Thoracic aorta endothelial cell (primary cell): ENCODE data around the gene POLRMT. TPM values are rescaled to one million over a fixed set of nuclear protein-coding genes. Genes with fewer than 3 reads are reported as not detected.

ENCODE experiments used
- total RNA-seq: library from RNA; depleted of rRNA; stranded (reverse); fragments of >200 nt; gene quantifications from 2 replicates; pipeline ENCODE4 v1.2.3, GENCODE V29; 2012

Gene POLRMT
- total RNA-seq, result 33.2 and 37.4 TPM in 2 replicates

DNA sequence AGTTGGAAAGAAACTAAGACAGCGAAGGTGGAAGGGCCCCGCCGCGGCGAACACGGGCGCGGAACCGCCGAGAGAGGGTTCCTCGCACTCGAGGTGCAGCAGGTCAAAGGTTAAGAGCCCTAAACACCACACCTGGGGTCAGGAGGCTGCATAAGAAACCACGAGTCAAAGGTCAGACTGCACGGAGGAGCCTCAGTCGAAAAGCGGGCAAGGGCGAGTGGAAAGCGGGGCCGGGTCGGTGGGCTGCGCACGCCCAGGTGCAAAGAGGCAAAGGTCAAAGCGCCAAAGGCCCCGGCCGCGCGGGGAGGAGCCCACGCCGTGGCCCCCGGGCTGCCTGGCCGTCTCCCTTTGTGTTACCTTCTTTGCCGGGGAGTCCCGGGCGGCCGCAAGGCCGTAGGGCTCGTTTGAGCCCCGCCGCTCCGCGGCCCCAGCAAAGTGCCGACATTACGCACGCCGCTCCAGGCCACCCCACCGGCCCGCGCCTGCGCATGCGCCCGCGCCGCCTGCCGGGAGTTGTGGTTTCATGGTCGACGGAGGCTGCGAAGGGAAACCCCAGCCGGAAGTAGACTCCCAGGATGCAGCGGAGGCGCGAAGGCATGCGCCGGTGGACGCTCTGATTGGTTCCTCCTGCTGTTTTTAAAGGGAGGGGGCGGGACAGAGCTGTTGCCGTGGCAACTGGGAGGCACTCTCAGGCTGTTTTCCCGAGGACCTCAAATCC lies at the start of gene POLRMT:
Gene POLRMT, minus strand, starts transcription at position 470 of the 718 bp plus-strand sequence. Its CDS starts 25 bp downstream, at position 445.

DNA sequence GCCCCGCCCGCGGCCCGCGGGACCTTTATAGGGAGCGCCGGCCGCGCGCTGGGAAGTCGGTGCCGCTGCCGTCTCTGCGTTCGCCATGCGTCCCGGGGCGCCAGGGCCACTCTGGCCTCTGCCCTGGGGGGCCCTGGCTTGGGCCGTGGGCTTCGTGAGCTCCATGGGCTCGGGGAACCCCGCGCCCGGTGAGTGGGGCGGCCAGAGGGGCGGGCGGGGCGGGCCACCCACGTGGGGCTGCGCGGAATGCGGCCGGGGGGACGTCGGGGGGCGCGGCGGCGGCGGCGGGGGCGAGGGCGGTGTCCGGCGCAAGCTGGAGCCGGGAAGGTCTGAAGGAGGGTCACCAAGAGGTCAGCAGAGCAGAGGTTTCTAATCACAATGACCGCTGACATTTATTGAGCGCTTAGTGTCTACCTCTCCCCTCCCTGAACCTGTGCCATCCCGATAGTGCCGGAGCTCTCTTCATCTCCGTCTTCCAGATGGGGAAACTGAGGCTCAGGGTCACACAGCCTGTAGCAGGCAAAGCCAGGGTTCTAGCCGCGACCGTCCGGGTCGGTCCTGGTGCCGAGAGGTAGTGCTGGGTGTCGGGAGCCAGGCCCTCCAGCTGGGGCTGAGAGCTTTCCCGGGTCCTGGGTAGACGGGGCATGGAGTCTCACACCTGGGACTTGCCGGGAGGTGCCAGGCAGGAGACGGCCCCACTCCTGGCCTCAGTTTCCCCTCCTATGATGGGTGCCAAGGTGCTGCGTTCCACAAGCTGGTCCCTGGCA lies 43.2 kb upstream of the POLRMT start, which contains the start of gene FSTL3:
Gene FSTL3, plus strand, starts transcription at position 54 of the 767 bp plus-strand sequence. Its CDS starts 32 bp downstream, at position 86.

DNA sequence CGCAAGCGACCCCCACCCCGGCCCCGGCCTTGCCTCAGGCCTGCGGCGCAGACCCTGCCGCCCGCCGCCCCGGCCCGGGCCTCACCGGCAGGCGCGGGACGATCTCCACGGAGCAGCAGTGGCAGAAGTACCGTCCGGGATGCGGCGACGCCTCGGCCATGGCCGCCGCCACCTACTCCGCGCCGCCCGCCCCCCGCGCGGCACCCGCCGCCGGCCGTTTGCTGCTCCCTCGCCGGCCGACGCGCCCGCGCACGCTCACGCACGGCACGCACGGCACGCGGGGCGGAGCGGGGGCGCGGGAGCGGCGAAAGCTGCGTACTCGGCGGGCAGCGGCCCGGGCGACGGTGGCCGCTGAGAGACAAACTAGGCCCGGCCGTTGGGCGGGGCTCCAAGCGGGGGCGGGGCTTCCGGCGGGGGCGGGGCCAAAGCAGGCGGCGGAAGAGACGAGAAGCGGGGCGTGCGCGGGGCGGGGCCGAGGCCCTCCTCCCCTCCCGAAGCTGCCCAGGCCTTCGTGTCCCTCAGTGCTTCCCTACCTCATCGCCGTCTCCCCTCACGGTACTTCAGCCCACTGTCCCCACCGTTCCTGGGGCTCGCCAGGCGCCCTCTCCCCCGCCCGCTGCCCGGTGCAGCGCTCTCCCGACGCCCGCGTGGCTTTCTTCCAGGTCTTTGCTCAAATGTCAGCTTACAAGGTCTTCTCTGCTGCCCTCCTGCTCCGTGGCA lies 29.8 kb upstream of the POLRMT start, which contains the start of gene RNF126:
Gene RNF126, minus strand, starts transcription at position 253 of the 720 bp plus-strand sequence. Its CDS starts 93 bp downstream, at position 160.

DNA sequence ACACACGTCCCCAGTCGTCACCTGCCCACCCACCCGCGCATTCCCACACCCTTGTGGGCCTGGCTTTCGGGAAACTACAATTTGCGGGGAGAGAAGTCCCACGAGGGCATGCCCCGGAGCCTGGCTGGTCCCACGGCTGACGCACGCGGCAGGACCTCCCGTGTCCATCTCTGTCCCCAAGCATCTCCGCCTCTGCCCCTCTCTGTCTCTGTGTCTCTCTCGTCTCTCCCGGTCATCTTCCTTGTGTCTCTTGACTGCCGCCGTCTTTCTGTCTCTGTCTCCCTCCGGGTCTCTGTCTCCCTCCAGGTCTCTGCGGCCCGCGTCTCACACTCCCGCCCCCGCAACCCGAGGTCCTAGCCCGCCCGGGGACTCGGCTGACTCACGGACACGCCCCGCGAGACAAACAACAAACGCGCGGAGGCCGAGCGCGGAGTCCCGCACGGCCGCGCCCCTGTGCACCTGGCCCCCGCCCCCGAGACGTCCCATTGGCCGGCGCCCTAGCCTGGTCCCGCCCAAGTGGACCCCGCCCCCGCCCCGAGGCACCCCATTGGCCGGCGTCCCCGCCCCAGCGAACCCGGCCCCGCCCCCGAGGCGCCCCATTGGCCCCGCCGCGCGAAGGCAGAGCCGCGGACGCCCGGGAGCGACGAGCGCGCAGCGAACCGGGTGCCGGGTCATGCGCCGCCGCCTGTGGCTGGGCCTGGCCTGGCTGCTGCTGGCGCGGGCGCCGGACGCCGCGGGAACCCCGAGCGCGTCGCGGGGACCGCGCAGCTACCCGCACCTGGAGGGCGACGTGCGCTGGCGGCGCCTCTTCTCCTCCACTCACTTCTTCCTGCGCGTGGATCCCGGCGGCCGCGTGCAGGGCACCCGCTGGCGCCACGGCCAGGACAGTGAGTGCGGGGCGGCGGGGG lies 6.2 kb upstream of the POLRMT start, which contains the start of gene FGF22:
Gene FGF22, plus strand, starts transcription at position 627 of the 908 bp plus-strand sequence. Its CDS starts 47 bp downstream, at position 674.

DNA sequence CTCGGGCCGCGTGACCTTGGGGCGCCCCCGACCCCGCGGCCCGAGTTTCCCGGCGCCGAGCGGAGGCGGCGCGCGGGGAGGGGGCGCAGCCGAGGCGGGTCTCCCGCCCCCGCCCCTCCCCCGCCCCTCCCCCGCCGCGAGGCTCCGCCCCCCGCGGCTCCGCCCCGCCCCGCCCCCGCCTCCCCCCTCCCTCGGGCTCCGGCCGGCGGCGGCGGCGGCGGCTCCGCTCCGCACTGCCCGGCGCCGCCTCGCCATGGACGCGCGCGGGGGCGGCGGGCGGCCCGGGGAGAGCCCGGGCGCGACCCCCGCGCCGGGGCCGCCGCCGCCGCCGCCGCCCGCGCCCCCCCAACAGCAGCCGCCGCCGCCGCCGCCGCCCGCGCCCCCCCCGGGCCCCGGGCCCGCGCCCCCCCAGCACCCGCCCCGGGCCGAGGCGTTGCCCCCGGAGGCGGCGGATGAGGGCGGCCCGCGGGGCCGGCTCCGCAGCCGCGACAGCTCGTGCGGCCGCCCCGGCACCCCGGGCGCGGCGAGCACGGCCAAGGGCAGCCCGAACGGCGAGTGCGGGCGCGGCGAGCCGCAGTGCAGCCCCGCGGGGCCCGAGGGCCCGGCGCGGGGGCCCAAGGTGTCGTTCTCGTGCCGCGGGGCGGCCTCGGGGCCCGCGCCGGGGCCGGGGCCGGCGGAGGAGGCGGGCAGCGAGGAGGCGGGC lies 43.5 kb downstream of the POLRMT start, which contains the start of gene HCN2:
Gene HCN2, plus strand, starts transcription at position 189 of the 703 bp plus-strand sequence. Its CDS starts 65 bp downstream, at position 254.

DNA sequence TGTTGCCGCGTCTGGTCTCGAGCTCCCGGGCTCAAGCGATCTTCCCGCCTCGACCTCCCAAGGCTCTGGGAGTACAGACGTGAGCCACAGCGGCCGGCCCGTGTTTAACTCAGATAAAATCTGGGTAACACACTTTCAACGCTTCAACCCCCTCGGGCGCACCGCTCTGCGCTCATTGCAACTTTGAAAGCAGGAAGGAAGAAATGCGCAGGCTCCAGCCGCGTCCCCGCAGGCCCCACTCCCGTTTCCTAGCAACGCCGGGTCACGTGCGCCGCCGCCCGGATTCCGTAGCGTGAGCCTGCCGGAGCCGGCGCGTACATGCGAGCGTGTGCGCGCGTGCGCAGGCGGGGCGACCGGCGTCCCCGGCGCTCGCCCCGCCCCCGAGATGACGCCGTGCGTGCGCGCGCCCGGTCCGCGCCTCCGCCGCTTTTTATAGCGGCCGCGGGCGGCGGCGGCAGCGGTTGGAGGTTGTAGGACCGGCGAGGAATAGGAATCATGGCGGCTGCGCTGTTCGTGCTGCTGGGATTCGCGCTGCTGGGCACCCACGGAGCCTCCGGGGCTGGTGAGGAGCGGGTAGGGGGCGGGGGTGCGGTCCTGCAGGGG lies 61.1 kb downstream of the POLRMT start, which contains the start of gene BSG:
Gene BSG, plus strand, starts transcription at position 457 of the 603 bp plus-strand sequence. Its CDS starts 39 bp downstream, at position 496.

Other genes starting within 250 kb of the POLRMT start
- 0.13 and 0.29 TPM in 2 replicates for gene C2CD4C, start 224.4 kb downstream of the POLRMT start, total RNA-seq
- gene SHC2, start 172.5 kb downstream of the POLRMT start, total RNA-seq, result 1.7 and 2.0 TPM in 2 replicates
- gene MADCAM1, start 137.1 kb downstream of the POLRMT start, total RNA-seq, result 0.07 and 0.13 TPM in 2 replicates
- 21.2 and 29.1 TPM in 2 replicates for gene TPGS1, start 126.0 kb downstream of the POLRMT start, total RNA-seq
- gene CDC34, start 101.8 kb downstream of the POLRMT start, total RNA-seq, result 68.5 and 69.9 TPM in 2 replicates
- gene GZMM, start 89.5 kb downstream of the POLRMT start, total RNA-seq, result not detected in 2 replicates
- 251 and 322 TPM in 2 replicates for gene BSG, start 60.9 kb downstream of the POLRMT start, total RNA-seq
- 0.36 and 0.40 TPM in 2 replicates for gene HCN2, start 43.7 kb downstream of the POLRMT start, total RNA-seq
- gene FGF22, start 6.3 kb upstream of the POLRMT start, total RNA-seq, result not detected in 2 replicates
- 43.8 and 46.2 TPM in 2 replicates for gene RNF126, start 29.7 kb upstream of the POLRMT start, total RNA-seq
- gene FSTL3, start 42.9 kb upstream of the POLRMT start, total RNA-seq, result 9.3 and 21.8 TPM in 2 replicates
- gene PRSS57, start 61.9 kb upstream of the POLRMT start, total RNA-seq, result not detected in 2 replicates
- 6.5 and 9.8 TPM in 2 replicates for gene PALM, start 75.4 kb upstream of the POLRMT start, total RNA-seq
- 0.13 TPM in 1 of 2 replicates, not detected in the other for gene MISP, start 117.6 kb upstream of the POLRMT start, total RNA-seq
- 200 and 249 TPM in 2 replicates for gene PTBP1, start 163.9 kb upstream of the POLRMT start, total RNA-seq
- 0.07 and 0.40 TPM in 2 replicates for gene PLPPR3, start 188.4 kb upstream of the POLRMT start, total RNA-seq
- not detected in 2 replicates for gene AZU1, start 194.3 kb upstream of the POLRMT start, total RNA-seq
- gene PRTN3, start 207.5 kb upstream of the POLRMT start, total RNA-seq, result not detected in 2 replicates
- gene ELANE, start 218.8 kb upstream of the POLRMT start, total RNA-seq, result not detected in 2 replicates
- 1.1 and 2.3 TPM in 2 replicates for gene CFD, start 226.1 kb upstream of the POLRMT start, total RNA-seq